ENCODE results near the gene SPIRE2.

GRCh38 chr16:89911375-89911774 is 83.1 kb downstream of the SPIRE2 start:
- TF ChIP-seq CTCF (IDR thresholded peaks at IDR 0.05; ENCODE audit: low read depth, low read length): no peak
- TF ChIP-seq EZH2phosphoT487 (IDR thresholded peaks at IDR 0.05; ENCODE audit: low read depth): no peak

All from OCI-LY3 (cell line).